HG03442 (cell line): ENCODE results near the gene HAS3.
"Not testable (repeated sequence)": the region's sequence is repeated elsewhere in the genome, so short reads cannot be mapped to it uniquely, and the experiment has no call there.

Experiments
- ATAC-seq: cut with Tn5 transposase; IDR thresholded peaks from one replicate; pipeline ENCODE4 v1.9.1; 2021; ENCODE audit warnings: mild to moderate bottlenecking, moderate library complexity; ENCODE audit not compliant: unreplicated experiment

HAS3 gene

DNA sequence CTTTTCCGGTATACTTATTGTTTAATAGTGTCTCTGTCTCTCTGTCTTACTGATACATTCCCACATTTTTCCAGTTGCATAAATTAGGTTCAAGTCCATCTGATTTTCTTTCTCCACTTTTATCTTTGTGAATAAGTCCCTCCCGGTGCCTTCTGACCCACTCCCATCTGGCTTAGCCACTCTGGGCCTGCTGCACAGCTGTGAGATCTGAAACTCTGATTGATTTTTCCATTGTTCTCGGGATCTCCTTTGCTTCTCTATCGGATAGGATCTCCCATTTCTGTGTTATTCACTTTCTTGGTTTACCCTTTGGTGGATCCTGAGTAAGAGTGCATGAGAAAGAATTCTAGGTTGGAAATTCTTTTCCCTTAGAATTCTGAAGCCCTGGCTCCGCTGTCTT, 35.6 kb downstream of the HAS3 start:
- no peak for ATAC-seq

DNA sequence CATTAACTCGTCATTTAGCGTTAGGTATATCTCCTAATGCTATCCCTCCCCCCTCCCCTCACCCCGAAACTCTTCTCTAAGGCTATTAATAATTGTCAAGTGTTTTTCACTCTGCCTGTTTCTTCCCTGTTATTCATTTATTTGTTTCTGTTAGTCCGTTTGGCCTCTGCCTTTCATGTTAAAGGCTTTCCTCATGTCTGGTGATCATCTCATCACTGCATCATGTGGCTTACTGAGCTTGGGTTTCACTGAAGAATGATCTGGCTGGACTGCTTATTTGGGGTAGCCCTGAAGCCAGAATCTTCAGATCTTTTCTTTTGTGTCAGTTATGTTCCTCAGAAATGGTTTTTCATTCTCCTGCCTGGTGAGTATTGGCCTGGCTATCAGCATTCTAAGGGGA, 36.5 kb downstream of the HAS3 start:
- no peak for ATAC-seq

DNA sequence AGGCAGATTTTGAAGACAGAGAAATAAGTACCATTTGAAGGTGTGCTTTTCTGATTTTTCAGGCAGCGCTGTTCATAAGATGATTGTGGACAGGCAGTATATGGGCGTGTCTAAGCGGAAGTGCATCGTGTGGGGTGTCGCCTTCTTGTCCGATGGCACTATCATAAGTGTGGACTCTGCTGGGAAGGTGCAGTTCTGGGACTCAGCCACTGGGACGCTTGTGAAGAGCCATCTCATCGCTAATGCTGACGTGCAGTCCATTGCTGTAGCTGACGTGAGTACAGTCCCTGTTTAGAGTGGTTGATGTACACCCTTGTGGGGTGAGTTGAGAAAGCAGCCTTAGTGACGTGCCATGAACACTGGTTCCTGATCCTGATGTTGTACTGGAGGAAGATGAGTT, 37.7 kb downstream of the HAS3 start:
- no peak for ATAC-seq

DNA sequence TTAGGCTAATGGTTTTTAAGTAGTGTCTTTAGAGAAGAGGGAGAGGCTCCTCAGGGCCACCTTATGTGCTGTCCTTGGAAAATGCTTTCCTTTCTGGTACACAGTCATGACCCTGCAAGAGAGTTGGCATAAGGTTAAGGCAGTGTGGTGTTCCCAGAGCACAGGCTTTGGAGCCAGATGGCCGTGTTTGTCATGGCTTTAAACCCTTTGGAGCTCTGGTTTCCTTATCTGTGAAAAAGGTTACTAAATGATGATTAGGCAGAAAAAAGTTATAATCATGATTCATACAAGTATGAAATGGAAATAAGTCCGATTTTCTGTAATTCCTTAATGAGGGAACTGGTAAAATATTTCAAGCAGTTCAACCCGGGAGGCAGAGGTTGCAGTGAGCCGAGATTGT, 40.2 kb downstream of the HAS3 start:
- ATAC-seq: no peak

DNA sequence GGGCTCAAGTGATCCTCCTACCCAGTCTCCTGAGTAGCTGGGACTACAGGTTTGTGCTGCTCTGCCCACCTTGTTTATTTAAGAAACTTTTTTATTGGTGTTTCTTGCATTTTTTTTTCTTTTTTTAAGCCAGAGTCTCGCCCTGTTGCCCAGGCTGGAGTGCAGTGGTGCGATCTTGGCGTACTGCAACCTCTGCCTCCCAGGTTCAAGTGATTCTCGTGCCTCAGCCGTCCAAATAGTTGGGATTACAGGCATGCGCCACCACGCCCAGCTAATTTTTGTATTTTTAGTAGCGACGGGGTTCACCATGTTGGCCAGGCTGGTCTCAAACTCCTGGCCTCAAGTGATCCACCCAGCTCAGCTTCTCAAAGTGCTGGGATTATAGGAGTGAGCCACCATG, 44.2 kb downstream of the HAS3 start:
- ATAC-seq: not testable (repeated sequence)

DNA sequence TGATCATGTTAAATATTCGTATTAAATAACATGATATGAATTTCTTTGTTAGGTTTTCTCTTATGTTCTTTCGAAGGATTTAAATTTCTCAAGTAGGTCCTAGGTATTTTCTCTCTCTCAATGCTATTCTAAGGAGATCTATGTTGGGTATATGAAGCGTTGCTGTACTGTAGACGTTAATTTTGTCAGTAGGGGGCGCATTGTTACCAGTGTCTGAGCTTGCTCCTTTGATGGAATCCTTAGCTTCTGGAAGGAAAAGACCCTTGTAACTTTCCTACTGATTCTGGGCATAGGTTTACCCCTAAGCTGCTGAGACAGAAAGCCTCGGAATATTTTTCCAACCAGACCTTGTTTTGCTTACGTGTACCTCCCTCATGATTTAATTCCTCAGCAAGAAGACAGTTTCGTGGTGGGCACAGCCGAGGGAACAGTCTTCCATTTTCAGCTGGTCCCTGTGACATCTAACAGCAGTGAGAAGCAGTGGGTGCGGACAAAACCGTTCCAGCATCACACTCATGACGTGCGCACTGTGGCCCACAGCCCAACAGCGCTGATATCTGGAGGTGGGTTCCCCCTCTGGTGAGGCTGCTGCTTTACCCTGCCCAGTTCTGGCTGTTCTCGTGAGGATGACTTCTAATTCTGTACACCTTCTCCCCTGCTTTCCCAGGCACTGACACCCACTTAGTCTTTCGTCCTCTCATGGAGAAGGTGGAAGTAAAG, 44.9 kb downstream of the HAS3 start:
- no peak for ATAC-seq

DNA sequence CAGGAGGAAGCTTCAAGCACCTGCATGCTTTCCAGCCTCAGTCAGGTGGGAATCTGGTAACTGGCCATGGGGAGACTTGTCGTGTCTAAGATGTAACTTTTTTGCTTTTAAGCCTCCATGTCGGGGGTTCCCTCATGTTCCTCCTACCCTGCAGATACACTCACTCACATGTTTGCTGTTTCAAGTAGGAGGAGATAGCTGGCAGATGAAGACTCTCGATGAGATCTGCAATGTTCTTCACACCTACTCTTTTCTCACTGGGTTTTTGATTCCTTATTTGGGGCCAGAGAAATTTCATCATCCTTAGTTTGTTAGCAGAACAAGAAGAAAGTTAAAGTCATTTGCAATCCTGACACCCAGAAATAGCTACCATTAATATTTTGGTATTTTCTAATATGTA, 51.7 kb downstream of the HAS3 start:
- no peak for ATAC-seq

DNA sequence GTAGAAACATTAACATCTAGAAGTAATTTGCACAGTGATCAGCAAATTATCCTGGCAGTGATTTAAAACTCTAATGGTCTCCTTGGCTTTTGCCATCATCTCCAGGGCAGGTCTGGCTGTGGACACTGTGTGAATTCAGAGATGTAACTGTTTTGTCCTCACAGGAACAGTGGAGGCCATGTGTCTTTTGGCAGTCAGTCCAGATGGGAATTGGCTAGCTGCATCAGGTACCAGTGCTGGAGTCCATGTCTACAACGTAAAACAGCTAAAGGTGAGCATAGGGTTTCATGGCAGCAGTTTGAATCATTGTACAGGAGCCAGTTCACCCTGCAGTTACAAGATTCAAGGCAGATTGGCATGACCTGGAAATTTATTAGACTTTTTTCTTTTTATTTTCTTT, 54.7 kb downstream of the HAS3 start:
- ATAC-seq: no peak

DNA sequence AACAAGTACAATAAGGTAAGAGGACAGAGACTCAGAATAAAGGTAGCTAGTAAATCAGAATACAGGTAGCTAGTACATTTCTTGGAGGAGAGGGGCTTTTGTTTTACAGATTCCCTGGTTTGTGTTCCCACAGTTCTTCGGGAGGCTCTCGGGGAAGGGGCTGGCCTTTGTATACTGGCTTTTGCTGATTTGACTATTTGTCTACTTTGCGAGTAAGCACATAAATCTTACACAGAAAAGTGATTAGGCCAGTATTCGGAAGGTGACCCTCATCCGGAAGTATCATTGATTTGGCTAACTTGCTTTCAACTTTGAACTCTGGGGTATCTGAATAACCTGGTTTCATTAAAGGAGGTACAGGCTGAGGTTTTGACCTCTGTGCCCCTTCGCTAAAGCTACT, 60.1 kb downstream of the HAS3 start:
- no peak for ATAC-seq

DNA sequence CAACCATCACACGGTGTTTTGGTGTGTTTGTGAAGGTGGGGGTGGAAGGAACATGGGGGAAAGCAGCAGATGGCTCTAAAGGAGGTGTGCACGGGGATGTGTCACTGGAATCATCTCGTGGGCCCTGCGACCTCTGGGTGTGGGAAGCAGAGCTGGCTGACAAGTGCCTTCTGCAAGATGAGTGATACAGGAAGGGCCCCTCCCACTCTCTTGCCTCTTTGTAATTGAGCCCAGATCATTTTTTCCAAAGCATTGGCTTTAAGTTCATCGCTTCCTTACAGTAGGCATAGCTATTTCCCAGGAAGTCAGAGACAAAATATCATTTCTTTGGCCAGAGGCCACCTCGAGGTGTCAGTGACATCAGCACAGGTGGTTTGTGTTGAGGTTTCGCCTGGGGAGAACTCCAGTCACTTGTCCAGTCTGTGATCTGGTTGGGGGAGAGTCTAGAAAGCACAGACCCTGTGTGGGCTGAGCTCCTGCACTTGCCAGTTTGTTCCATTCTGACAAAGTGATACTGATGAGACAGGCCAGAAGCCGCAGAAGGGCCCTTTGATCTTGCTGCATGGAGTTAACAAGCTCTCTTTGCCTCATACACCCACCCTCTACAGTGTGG, 60.9 kb downstream of the HAS3 start:
- ATAC-seq: no peak

DNA sequence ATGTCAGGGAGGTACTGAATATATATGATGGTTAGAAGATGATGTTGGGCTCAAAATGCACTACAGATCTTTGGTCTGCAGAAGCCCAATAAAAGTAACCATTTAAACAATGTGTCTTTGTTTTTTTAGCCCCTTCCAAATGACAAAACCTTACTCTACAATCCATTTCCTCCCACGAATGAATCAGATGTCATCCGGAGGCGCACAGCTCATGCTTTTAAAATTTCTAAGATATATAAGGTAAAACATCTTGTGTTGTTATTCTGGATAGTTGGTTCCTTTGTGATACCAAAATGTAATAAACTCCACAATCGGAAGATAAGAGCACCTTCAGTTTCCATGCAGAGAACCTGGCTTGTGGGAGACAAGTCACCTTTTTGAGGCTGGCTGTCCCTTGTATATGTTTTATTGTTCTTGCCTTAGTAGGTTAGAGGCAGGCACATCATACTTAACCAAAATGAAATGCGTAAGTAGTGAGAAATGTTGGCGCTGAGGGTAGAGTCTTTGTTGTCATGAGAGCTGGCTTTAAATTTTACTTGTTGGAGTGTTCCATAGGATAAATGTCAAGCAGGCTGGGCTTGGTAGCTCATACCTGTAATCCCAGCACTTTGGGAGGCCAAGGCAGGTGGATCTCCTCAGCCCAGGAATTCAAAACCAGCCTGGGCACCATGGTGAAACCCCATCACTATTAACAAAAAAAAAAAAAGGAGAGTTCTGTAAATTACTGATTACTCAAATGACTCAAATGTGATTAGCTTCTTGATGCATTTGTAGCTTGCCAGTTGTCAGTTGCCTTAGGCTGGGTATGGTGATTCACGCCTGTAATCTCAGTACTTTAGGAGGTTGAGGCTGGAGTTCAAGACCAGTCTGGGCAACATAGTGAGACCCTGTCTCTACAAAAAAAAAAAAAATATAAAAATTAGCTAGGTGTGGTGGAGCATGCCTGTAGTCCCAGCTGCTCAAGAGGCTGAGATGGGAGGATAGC, 61.8 kb downstream of the HAS3 start:
- ATAC-seq: no peak
